Measurements from ENCODE around the gene ACOT7. TPM values are rescaled to one million over a fixed set of nuclear protein-coding genes. Genes with fewer than 3 reads are reported as not detected.

ACOT7 gene
- total RNA-seq, 4 donors from 2014 or later = 5.6 to 55.0 (median 31.0) TPM

DNA sequence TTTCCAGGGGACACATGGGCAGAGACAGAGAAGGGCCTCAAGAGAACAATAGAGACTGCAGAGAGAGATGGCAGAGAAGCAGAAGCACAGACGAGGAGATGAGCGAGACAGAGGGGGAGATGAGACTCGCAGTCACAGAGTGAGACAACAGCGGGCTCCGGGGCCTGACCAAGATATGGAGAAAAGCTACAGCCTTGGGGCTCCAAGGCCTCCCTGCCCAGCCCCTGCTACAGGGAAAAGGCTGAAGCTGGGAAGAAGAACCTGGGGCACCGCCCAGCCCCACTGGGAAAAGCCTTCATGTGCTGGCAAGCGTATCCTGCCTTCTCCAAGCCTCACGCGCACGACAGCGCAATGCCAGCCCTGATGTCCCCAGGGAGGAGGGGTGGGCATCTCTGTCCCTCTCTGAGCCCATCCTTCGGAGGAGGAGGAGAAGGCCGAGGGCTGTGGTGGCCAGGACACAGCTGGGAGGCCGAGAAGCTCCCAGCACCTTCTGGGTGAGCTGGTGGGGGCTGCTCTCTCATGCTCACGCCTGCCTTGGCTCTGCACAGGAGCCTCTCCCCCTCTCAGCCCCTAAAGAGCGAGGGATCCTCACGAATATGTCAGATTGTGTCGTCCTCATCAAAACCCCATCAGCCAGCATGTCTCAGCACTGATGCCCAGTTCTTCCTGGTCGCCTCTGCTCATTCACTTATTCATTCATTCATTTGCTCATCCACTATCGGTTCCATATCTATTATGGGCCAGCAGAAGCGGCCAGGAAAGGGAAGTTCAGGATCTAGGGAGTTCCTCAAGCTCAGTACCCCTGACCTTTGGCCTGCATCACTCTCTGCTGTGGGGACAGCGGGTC, 56.6 kb downstream of the ACOT7 start:
- intact Hi-C loops (cut with DNase I; ENCODE audit: low total_unique reads) (no loop called here), in situ Hi-C loops (cut with MboI; ENCODE audit: low pct_ligation_motif_present in 1 of 4, low pct_unique_long_range_greater_than_20kb in 1 of 4, low sequenced_read_pairs in 3 of 4) (loop anchor here in 2 of 4 donors (25.0 kb wide), 1 partner anchor 300 kb away; the partner anchor contains the start of gene KCNAB2 (in 2 of the 2))
- 89 to 92% methylated on average over 2 to 21 of the region's 22 CpGs for WGBS, 2 donors (ENCODE audit: low coverage in 1 of 2)
- Histone ChIP-seq H3K4me3 (no peak overlapping the region), H3K27me3 (no peaks in the 10 kb centered on the region), H3K27ac (no peak overlapping the region), H3K36me3 (no peaks in the 10 kb centered on the region), H3K9me3 (no peaks in the 10 kb centered on the region), H3K4me1 (peaks cover 1 to 7% (median 1%) of the 10 kb centered on the region in 4 donors)
- no peak for DNase-seq
- TF ChIP-seq, protein P1, sequence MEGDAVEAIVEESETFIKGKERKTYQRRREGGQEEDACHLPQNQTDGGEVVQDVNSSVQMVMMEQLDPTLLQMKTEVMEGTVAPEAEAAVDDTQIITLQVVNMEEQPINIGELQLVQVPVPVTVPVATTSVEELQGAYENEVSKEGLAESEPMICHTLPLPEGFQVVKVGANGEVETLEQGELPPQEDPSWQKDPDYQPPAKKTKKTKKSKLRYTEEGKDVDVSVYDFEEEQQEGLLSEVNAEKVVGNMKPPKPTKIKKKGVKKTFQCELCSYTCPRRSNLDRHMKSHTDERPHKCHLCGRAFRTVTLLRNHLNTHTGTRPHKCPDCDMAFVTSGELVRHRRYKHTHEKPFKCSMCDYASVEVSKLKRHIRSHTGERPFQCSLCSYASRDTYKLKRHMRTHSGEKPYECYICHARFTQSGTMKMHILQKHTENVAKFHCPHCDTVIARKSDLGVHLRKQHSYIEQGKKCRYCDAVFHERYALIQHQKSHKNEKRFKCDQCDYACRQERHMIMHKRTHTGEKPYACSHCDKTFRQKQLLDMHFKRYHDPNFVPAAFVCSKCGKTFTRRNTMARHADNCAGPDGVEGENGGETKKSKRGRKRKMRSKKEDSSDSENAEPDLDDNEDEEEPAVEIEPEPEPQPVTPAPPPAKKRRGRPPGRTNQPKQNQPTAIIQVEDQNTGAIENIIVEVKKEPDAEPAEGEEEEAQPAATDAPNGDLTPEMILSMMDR (IDR thresholded peaks at IDR 0.05) = no peak
- TF ChIP-seq EP300 (IDR thresholded peaks at IDR 0.05; ENCODE audit: low read depth) (no peak), POLR2A (IDR thresholded peaks at IDR 0.05) (no peak), POLR2AphosphoS5 (IDR thresholded peaks at IDR 0.05) (no peak)

DNA sequence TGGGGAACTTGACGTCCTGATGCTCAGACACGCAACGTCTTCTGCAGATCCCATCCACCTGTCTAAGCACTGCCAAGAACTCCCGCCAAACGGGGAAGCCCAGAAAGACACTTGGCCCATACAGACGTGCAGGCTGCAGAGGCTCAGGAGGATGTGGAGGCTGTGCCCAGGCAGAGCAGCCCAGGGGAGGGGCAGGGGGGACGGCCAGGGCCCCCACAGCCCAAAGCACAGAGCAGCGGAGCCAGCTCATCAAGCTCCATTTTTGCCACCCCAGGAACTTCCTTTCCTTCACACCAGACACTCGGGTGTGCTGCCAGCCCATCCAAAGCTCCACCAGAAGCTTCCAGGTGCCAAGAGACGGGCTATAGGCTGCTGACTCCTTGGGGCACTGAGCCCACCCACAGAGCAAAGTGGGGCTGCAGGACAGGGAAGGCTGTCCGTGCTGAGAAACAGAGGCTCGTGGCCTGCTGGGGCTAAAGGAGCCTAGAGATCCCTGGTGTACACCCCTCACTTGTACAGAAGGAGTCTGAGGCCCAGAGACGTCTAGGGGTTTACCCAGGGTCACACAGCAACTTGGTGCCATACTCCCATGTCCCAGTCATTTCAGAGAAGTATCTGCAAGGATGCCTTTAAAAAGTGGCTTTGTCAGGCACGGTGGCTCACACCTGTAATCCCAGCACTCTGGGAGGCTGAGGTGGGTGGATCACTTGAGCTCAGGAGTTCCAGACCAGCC, 59.1 kb downstream of the ACOT7 start:
- in situ Hi-C loops (cut with MboI; ENCODE audit: low pct_ligation_motif_present in 1 of 4, low pct_unique_long_range_greater_than_20kb in 1 of 4, low sequenced_read_pairs in 3 of 4) = loop anchor here in 2 of 4 donors (25.0 kb wide), 1 partner anchor 297 kb away; the partner anchor contains the start of gene KCNAB2 (in 2 of the 2)
- Histone ChIP-seq H3K27ac (no peak overlapping the region), H3K27me3 (no peaks in the 10 kb centered on the region), H3K36me3 (no peaks in the 10 kb centered on the region), H3K4me3 (no peak overlapping the region), H3K9me3 (no peaks in the 10 kb centered on the region), H3K4me1 (peaks cover 8 to 33% (median 19%) of the 10 kb centered on the region in 4 donors)
- 89 to 100% methylated on average over 1 to 14 of the region's 14 CpGs for WGBS, 2 donors (ENCODE audit: low coverage in 1 of 2)
- intact Hi-C loops (cut with DNase I; ENCODE audit: low total_unique reads) = no loop called here
- TF ChIP-seq, protein P1 (IDR thresholded peaks at IDR 0.05) = no peak
- no peak for TF ChIP-seq EP300 (IDR thresholded peaks at IDR 0.05; ENCODE audit: low read depth)
- TF ChIP-seq POLR2AphosphoS5 (IDR thresholded peaks at IDR 0.05) = no peak
- no peak for TF ChIP-seq POLR2A (IDR thresholded peaks at IDR 0.05)
- no peak for DNase-seq

DNA sequence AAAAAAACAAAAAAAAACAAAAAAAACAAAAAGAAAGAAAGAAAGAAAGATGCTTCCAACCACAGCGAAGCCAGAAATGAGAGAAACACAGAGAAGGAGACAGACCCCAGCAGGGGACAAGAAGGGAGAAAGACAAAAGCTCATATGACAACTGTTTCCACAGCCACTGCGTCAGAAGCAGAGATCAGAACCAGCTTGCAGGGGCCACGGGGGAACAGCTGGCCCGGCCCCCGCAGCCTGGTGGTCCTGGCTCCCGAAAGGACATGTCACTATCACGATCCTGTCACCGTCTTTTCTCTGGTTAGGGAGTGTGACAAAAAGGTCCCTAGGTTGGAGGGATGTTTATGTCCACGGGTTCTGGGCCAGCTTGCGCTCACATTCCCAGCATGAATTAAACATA, 60.7 kb downstream of the ACOT7 start:
- TF ChIP-seq POLR2AphosphoS5 (IDR thresholded peaks at IDR 0.05) (no peak), EP300 (IDR thresholded peaks at IDR 0.05; ENCODE audit: low read depth) (no peak), POLR2A (IDR thresholded peaks at IDR 0.05) (no peak)
- TF ChIP-seq, protein P1 (IDR thresholded peaks at IDR 0.05) = no peak
- 94 to 100% methylated on average over 1 to 10 of the region's 10 CpGs for WGBS, 2 donors (ENCODE audit: low coverage in 1 of 2)
- intact Hi-C loops (cut with DNase I; ENCODE audit: low total_unique reads) = no loop called here
- no peaks in the 10 kb centered on the region for H3K9me3 ChIP-seq
- H3K27ac ChIP-seq = no peak overlapping the region
- DNase-seq = no peak
- H3K4me3 ChIP-seq = no peak overlapping the region
- no peaks in the 10 kb centered on the region for H3K36me3 ChIP-seq
- no peaks in the 10 kb centered on the region for H3K27me3 ChIP-seq
- in situ Hi-C loops (cut with MboI; ENCODE audit: low pct_ligation_motif_present in 1 of 4, low pct_unique_long_range_greater_than_20kb in 1 of 4, low sequenced_read_pairs in 3 of 4) = loop anchor here in 2 of 4 donors (25.0 kb wide), 1 partner anchor 296 kb away; the partner anchor contains the start of gene KCNAB2 (in 2 of the 2)
- peaks cover 12 to 43% (median 22%) of the 10 kb centered on the region in 4 donors for H3K4me1 ChIP-seq

Measured in transverse colon (tissue), 4 donors.